Urinary bladder (tissue), 4 donors: ENCODE data around the gene SEC14L1. TPM values are rescaled to one million over a fixed set of nuclear protein-coding genes. Genes with fewer than 3 reads are reported as not detected.
"Not testable (repeated sequence)": the region's sequence is repeated elsewhere in the genome, so short reads cannot be mapped to it uniquely, and the experiment has no call there.

Experiments used
- DNase-seq: peaks from one replicate; pipeline ENCODE4 v3.0.0-alpha.2; 2015; ENCODE audit errors: extremely low spot score
- H3K27ac ChIP-seq: one replicate; pipeline ENCODE4 v1.5.1; 2013; ENCODE audit warnings: low read depth, mild to moderate bottlenecking, moderate library complexity
- H3K36me3 ChIP-seq: one replicate; pipeline ENCODE4 v1.6.1; 2013; ENCODE audit warnings: mild to moderate bottlenecking, moderate library complexity; ENCODE audit not compliant: insufficient read depth
- H3K4me1 ChIP-seq: one replicate; pipeline ENCODE4 v1.6.1; 2013; ENCODE audit warnings: mild to moderate bottlenecking, moderate library complexity; ENCODE audit not compliant: insufficient read depth
- H3K4me3 ChIP-seq: one replicate; pipeline ENCODE4 v1.5.1; 2013; ENCODE audit warnings: low read depth, low read length
- WGBS: extraction: QIAGEN DNeasy Blood & Tissue Kit; methylation state at CpG from one replicate; pipeline ENCODE4 v1.1.7; 2013; 5-methylcytosine and 5-hydroxymethylcytosine counted together
- polyA plus RNA-seq: library from polyadenylated mRNA; stranded (reverse); fragments of 200-250 nt; gene quantifications from one replicate; pipeline ENCODE4 v1.2.3, GENCODE V29; 2013
- total RNA-seq: library from RNA; depleted of rRNA; stranded (reverse); fragments of >200 nt; gene quantifications from one replicate; pipeline ENCODE4 v1.2.3, GENCODE V29; 2014
- donor health status: healthy with polysubstance abuse.
- donor health status: healthy.

The SEC14L1 gene
- 50.9 TPM for total RNA-seq
- polyA plus RNA-seq = 48.9 TPM

DNA sequence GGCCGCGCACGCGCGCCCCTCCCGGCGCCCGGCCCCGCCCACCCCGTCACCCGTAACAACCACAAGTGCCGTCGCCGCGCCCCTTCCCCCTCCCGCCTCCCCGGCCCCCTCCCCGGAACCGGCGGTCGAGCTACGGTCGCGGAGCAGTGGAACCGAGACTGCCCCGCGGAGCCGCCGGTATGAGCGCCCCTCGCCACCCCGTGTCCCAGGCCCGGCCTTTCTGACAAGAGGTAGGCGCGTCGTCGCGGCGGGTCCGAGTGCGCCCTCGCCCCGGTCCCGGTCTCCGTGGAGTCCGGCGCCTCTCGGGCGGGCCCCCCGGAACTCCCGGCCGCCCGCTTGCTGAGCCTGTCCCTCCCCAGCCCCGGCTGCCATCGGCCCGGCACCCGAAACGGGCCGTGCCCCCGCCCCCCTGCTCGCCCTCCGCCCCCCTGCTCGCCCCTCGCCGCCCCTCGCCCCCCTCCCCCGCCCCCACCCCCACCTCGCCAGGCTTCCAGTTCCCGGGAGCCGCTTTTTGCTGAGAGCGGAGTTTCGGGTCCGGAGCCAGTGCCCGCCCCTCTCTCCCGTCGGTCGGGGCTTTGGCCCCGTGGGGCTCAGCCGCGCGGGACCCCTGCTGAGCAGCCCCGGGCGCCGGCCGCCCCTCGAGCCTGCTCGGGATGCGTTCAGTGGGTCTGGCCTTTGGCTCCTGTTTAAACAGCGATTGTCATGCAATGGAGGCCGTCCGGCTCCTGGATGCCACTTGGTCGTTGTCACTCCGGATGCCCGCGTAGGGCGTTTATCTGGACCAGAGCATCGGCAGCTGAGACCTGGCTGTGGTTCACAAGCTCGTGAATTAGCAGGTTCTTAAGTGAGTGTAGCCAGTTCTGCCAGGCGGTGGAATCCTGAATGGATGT is at the start of gene SEC14L1:
Gene SEC14L1, plus strand, starts transcription at position 92 of the 890 bp plus-strand sequence. CDS start 2,628 bp downstream, outside the sequence.
- no peaks in the 10 kb centered on the region for H3K36me3 ChIP-seq
- 1% methylated on average over 95 of the region's 99 CpGs for WGBS
- peak within 1 kb of the TSS; percentile 96 for H3K4me3 ChIP-seq
- DNase-seq = no peak
- H3K27ac ChIP-seq = peak within 1 kb of the TSS; percentile 96
- H3K4me1 ChIP-seq = no peaks in the 10 kb centered on the region

DNA sequence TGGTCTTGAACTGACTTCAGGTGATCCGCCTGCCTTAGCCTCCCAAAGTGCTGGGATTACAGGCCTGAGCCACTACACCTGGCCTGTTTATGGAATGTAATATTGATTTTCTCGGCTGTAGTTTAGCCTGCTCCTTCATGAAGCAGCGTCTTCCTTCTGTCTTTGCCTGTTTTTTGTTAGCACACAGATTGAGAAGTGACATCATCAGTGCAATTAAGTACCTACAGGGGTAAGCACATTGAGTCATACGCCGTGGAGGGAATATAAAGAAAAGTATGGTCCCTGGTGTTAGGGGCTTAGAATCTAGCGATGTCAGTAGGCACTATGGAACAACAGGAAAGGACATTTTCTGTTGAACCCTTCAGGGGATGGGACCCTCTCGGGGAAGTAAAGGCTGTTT is 48.7 kb upstream of the SEC14L1 start:
- no peaks in the 10 kb centered on the region for H3K4me1 ChIP-seq
- no peak overlapping the region for H3K4me3 ChIP-seq
- no peak overlapping the region for H3K27ac ChIP-seq
- no peak for DNase-seq
- H3K36me3 ChIP-seq = peaks cover 2% of the 10 kb centered on the region
- 92% methylated on average over 7 of the region's 7 CpGs for WGBS

DNA sequence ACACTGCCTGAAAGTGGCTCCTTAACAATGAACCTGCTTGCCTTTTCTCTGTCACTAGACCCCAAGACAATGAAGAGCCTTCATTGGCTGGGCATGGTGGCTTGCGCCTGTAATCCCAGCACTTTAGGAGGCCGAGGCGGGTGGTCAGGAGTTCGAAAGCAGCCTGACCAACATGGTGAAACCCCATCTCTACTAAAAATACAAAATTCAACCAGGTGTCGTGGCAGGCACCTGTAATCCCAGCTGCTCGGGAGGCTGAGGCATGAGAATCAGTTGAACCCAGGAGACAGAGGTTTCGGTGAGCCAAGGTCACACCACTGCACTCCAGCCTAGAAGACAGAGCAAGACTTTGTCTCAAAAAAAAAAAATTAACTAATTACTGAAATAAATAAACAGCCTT is 45.3 kb upstream of the SEC14L1 start:
- 96% methylated on average over 7 of the region's 7 CpGs for WGBS
- no peak for DNase-seq
- Histone ChIP-seq H3K36me3 (peaks cover 2% of the 10 kb centered on the region), H3K4me1 (no peaks in the 10 kb centered on the region), H3K4me3 (no peak overlapping the region), H3K27ac (no peak overlapping the region)

DNA sequence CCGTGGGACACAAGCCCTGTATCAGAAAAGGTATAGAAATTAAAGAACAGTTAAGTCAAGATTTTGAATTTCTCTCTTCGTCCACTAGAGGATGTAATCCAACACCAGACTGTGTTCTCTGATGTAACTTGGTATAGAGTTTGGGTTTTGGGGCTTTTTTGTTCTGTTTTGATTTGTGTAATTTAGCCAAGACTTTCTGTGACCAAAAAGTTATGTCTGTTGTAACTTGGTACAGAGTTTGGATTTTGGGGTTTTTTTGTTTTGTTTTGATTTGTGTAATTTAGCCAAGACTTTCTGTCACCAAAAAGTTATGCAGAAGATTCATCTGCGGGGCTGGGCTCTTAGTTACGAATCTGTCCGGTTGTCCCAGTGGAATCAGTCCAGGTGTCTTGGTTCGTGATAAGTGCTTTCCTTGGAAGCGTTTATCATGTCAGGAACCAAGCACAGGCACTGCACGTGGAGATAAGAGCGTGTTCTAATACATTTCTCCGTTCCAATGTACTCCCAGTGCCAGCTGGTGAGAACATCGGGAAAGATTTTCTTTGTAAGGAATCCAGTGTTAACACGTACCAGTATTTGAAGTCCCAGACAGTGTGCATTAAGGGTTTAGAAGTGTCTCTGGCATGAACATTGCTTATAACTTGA is 44.1 kb upstream of the SEC14L1 start:
- H3K36me3 ChIP-seq = peaks cover 2% of the 10 kb centered on the region
- no peak overlapping the region for H3K4me3 ChIP-seq
- DNase-seq = no peak
- H3K4me1 ChIP-seq = no peaks in the 10 kb centered on the region
- peak overlapping the region; percentile 61 for H3K27ac ChIP-seq
- WGBS = 26% methylated on average over 12 of the region's 12 CpGs

DNA sequence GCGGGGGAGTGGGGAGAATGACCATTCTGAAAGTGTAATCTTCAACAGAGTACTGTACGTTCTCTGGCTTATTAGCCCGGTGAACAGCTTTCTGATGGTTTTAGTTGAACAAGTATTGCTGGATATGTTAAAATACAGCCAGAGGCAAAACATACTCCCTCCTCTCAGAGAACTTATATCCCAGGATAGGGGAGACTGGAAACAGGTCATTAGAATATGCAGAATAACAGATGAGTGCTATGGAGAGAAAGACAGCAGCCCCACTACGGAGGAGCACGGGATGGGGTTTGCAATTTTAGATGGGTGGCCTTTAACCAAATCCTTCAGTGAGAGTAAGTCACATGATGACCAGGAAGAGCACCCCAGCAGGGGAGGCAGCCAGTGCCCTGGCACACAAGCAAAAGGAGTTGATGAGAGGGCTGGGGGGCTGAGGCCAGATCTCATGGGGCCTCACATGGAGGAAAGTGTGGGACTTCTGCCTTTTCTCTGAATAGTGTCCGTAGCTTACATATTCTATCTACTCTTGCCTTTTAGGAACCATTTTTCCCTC is 43.1 kb upstream of the SEC14L1 start:
- Histone ChIP-seq H3K4me3 (no peak overlapping the region), H3K36me3 (peaks cover 2% of the 10 kb centered on the region), H3K4me1 (no peaks in the 10 kb centered on the region), H3K27ac (no peak overlapping the region)
- no peak for DNase-seq
- WGBS = 86% methylated on average over 6 of the region's 6 CpGs

DNA sequence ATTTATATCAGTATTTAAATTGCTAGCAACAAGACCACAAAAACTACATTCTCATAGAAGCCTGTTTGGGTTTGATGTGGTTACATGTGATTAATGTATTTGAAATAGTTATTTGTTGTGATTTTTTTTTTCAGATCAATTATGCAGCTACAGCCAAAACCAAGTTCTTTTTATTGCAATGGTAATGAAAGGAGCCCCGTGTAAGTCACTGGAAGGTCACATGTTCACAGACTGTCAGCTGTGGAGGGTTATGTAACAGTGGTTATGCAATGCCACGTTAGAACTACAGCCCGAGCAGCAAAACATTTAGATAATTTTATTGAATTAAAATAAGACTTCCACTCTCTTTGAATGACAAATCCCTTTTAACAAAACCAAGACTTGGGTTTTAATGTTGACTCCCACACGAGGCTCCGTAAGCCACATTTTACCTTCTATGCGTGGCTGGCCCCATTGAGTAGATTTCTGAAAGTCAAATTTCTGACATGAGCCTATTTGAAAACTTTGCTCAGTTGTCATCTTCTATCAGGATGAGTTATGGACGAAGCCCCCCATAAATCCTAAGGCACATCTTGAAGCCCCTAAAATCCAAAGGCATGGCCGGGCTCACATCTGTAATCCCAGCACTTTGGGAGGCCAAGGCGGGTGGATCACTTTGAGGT is 41.8 kb upstream of the SEC14L1 start:
- Histone ChIP-seq H3K4me3 (no peak overlapping the region), H3K36me3 (no peaks in the 10 kb centered on the region), H3K27ac (no peak overlapping the region), H3K4me1 (no peaks in the 10 kb centered on the region)
- DNase-seq = no peak
- WGBS = 45% methylated on average over 9 of the region's 9 CpGs

DNA sequence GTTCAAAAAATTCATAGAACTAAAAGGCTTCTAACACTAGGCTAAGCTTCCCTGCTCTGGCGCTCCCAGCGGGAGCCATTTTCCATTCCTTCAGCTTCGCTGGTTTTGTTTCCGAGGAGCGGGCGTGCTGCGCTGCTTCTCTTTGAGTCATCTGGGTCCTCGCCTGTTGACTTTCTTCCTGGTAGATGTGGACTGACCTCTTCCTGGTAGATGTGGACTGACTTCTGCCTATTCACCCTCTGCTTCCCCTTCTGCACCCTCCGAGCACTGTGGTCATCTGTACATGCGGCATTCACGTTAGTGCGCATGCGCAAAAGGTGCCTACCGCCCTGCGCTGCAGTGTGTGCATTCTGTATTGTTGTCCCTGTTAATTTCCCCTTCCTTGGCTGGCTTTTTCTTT is 40.8 kb upstream of the SEC14L1 start:
- DNase-seq = no peak
- Histone ChIP-seq H3K4me3 (no peak overlapping the region), H3K4me1 (no peaks in the 10 kb centered on the region), H3K36me3 (no peaks in the 10 kb centered on the region), H3K27ac (no peak overlapping the region)
- WGBS = 89% methylated on average over 15 of the region's 15 CpGs

DNA sequence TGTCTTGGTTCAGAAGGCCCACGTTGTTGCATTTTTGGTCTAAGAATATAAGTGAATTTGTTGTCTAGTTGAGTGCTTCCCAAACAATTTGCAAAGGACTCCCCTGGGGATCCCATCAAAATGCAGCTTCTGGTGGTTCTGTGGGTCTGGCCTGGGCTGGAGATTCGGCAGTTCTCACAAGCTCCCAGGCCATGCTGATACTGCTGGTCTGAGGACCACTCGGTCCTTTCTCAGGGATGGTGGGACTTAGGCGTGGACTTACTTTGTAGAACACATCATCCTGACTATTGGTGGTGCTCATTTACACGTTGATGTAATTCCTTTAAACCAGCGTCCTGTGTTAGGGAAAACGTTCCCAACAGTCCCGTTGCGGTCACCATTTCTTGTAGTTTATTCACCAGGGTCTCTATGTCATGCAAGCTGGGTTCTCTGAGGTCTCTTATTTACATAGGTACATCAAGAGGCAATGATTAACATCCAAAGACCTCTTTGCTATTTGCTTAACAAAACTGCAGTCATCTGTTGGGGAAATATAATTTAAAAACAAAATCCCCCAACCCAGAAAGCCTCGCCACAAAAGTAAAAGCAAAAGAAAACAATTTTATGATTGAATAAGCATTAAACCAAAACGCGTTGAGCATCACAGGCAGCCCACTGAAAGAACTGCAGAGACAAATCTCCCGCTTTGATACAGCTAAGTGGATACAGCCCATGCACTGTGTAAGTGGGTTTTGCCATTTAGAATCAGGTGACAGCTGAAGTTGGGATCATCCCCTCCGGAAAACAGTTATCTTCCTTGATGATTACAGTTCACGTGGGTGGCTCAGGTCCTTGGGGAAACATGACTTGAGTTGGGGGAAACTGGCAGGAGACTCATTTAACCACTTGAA is 39.0 kb upstream of the SEC14L1 start:
- no peak for DNase-seq
- H3K4me1 ChIP-seq = no peaks in the 10 kb centered on the region
- no peak overlapping the region for H3K27ac ChIP-seq
- no peaks in the 10 kb centered on the region for H3K36me3 ChIP-seq
- 84% methylated on average over 15 of the region's 15 CpGs for WGBS
- no peak overlapping the region for H3K4me3 ChIP-seq

DNA sequence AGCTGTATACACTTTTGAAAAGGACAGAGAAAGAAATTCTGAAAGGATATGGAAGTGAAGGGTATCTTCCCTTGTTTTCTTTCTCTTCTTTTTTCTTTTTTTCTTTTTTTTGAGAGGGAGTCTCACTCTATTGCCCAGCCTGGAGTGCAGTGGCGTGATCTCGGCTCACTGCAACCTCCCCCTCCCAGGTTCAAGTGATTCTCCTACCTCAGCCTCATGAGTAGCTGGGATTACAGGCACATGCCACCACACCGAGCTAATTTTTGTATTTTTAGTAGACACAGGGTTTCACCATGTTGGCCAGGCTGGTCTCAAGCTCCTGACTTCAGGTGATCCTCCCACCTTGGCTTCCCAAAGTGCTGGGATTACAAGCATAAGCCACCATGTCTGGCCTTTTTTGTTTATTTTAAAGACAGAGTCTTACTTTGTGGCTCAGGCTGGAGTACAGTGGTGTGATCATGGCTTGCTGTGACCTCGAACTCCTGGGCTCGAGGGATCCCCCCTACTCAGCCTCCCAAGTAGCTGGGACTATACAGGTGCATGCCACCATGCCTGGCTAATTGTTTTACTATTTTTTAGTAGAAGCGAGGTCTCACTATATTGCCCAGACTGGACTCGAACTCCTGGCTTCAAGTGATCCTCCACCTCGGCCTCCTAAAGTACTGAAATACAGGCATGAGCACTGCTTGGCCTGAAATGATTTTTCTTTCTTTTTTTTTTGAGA is 38.2 kb upstream of the SEC14L1 start:
- 97% methylated on average over 8 of the region's 8 CpGs for WGBS
- DNase-seq, H3K4me1 ChIP-seq, H3K36me3 ChIP-seq, H3K27ac ChIP-seq, H3K4me3 ChIP-seq: not testable (repeated sequence)

DNA sequence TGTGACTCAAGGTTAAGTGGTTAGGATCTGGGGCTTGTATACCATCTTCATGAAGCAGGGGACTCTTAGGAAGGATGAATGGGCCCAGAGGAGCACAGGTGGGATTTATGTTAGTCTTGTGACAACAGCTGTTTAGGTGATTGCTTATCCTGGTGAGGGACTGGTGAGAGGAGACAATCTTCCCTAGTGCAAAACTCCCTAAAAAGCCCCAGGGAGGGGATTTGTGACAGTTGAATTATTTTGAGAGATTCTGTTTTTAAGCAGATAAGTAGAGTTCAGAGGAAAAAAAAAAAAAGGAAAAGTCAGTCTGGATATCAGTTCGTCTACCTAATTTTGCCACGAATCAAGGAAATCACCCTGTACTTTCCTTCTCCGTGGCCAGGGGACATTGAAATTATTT is 35.1 kb upstream of the SEC14L1 start:
- H3K36me3 ChIP-seq = no peaks in the 10 kb centered on the region
- 92% methylated on average over 3 of the region's 3 CpGs for WGBS
- DNase-seq = no peak

DNA sequence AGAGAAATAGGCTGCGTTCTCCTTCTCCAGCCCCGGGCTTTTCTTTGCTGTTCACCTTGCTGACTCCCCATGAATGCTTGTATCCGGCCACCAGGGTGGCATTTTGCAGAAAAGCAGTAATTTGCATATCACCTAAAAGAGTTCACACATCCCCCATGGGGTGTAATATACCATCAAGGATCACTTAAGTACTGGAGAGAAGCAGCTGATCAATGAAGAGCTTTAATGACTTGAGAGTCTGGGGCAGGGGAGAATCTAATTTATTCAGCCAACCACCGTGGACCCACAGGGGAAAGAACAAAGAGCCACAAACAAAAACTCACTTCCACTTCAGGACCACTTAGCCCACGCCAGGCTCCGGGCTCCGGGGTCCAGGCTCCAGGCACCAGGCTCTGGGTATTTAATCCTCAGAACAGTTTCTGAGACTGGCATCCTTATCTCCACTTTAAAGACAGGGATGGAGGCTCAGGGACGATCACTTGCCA is 33.9 kb upstream of the SEC14L1 start:
- H3K27ac ChIP-seq = no peak overlapping the region
- no peak for DNase-seq
- no peaks in the 10 kb centered on the region for H3K4me1 ChIP-seq
- H3K4me3 ChIP-seq = no peak overlapping the region
- no peaks in the 10 kb centered on the region for H3K36me3 ChIP-seq
- WGBS = 78% methylated on average over 8 of the region's 8 CpGs

More for the DNA sequence above, 35.1 kb upstream of the SEC14L1 start:
- no peaks in the 10 kb centered on the region for H3K4me1 ChIP-seq
- no peak overlapping the region for H3K4me3 ChIP-seq
- no peak overlapping the region for H3K27ac ChIP-seq
